Colonic mucosa (tissue), 4 donors: ENCODE data around the gene ALDH3A2. TPM values are rescaled to one million over a fixed set of nuclear protein-coding genes. Genes with fewer than 3 reads are reported as not detected.
A peak's percentile ranks its signal among the peaks of the same experiment; 100 is the strongest.

Experiments used
- DNase-seq: peaks from one replicate; pipeline ENCODE4 v3.0.0-alpha.2; 2020
- H3K27ac ChIP-seq: fragments of 200-600 bp; one replicate; pipeline ENCODE4 v1.8.0; 2021
- H3K27me3 ChIP-seq: fragments of 200-600 bp; one replicate; pipeline ENCODE4 v1.8.0; 2021
- H3K36me3 ChIP-seq: fragments of 200-600 bp; one replicate; pipeline ENCODE4 v1.8.0; 2021
- H3K4me1 ChIP-seq: fragments of 200-600 bp; one replicate; pipeline ENCODE4 v1.8.0; 2021; ENCODE audit warnings: mild to moderate bottlenecking
- H3K4me3 ChIP-seq: fragments of 200-600 bp; one replicate; pipeline ENCODE4 v1.8.0; 2021
- H3K9ac ChIP-seq, 2 donors: one replicate each; pipeline ENCODE4 v1.7.0; 2013; ENCODE audit warnings: control low read depth in 2 of 2, low read depth in 2 of 2, low read length in 2 of 2
- H3K9me3 ChIP-seq: fragments of 200-600 bp; one replicate; pipeline ENCODE4 v1.8.0; 2021
- CTCF ChIP-seq: fragments of 200-600 bp; IDR thresholded peaks from one replicate; pipeline ENCODE4 v1.8.0; 2022; ENCODE audit warnings: antibody characterized with exemption, mild to moderate bottlenecking
- intact Hi-C: fragments of 100-400 bp; cut with DNase I; formaldehyde crosslinking; loops from one replicate; pipeline ENCODE4 v1.14.1; 2022
- total RNA-seq, 2 donors: library from RNA; stranded (reverse); fragmentation: NEBNext Ultra II Directional in 1 of 2; extraction: Animal tissue kit (Norgen Biotek cat#: 25700) in 1 of 2; gene quantifications; one replicate each; pipeline ENCODE4 v1.2.1, GENCODE V29; 2021
- donor health status: healthy.
- donor health status: DM: no; HTN: no; CAD: no.
- donor health status: DM: no; HTN: no; CAD: no.

The ALDH3A2 gene
- total RNA-seq, 2 donors from 2014 or later, result 115 to 144 TPM

- no peak for DNase-seq
- H3K4me1 ChIP-seq, result peaks cover 13% of the 10 kb centered on the region
- no peak for TF ChIP-seq CTCF
- H3K27me3 ChIP-seq, result no peaks in the 10 kb centered on the region
- H3K9ac ChIP-seq, result no peak overlapping the region
- H3K4me3 ChIP-seq, result no peak overlapping the region
- no peaks in the 10 kb centered on the region for H3K9me3 ChIP-seq
- H3K36me3 ChIP-seq, result no peaks in the 10 kb centered on the region
- peak overlapping the region; percentile 14 for H3K27ac ChIP-seq
- intact Hi-C loops, result loop anchor here (10.0 kb wide), 1 partner anchor 104 kb away; no protein-coding TSS in a partner anchor
Observed at GRCh38 chr17:19650826-19651225, 2.3 kb downstream of the ALDH3A2 start.

GRCh38 chr17:19651451-19652238 lies 3.1 kb downstream of the ALDH3A2 start:
- H3K36me3 ChIP-seq, result no peaks in the 10 kb centered on the region
- no peaks in the 10 kb centered on the region for H3K9me3 ChIP-seq
- H3K27ac ChIP-seq, result peak overlapping the region; percentile 14
- peaks cover 13% of the 10 kb centered on the region for H3K4me1 ChIP-seq
- no peak for TF ChIP-seq CTCF
- H3K9ac ChIP-seq, result peak overlapping the region in 1 of 2 donors; percentile 48
- DNase-seq, result no peak
- no peaks in the 10 kb centered on the region for H3K27me3 ChIP-seq
- intact Hi-C loops, result loop anchor here (10.0 kb wide), 1 partner anchor 103 kb away; no protein-coding TSS in a partner anchor
- H3K4me3 ChIP-seq, result no peak overlapping the region

DNA sequence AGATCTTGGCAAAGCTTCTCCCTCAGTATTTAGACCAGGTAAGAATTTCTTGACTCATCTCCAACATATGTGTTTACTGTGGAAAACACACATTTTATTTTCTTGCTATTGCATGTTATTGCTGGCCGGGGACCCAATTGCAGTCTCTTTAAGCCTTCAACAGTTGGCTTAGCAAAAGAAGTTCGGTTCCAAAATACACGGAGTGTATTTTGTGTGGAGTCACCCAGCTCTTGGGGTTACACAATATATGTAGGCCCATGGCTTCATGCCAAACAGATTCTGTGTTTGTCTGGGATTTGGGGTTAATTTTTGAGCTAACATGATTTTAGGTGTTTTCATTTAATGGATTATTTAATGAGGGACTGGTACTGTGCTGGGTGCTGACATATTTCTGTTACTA lies 4.0 kb downstream of the ALDH3A2 start:
- Histone ChIP-seq H3K9me3 (no peaks in the 10 kb centered on the region), H3K9ac (no peak overlapping the region), H3K27ac (no peak overlapping the region), H3K4me1 (peaks cover 9% of the 10 kb centered on the region), H3K27me3 (no peaks in the 10 kb centered on the region), H3K36me3 (no peaks in the 10 kb centered on the region), H3K4me3 (no peak overlapping the region)
- TF ChIP-seq CTCF, result no peak
- DNase-seq, result no peak
- intact Hi-C loops, result loop anchor here (10.0 kb wide), 1 partner anchor 102 kb away; no protein-coding TSS in a partner anchor

GRCh38 chr17:19654342-19654886 lies 5.9 kb downstream of the ALDH3A2 start:
- Histone ChIP-seq H3K27me3 (no peaks in the 10 kb centered on the region), H3K27ac (no peak overlapping the region), H3K36me3 (no peaks in the 10 kb centered on the region), H3K9ac (no peak overlapping the region), H3K4me3 (no peak overlapping the region), H3K4me1 (peaks cover 5% of the 10 kb centered on the region), H3K9me3 (no peaks in the 10 kb centered on the region)
- intact Hi-C loops, result loop anchor here (10.0 kb wide), 1 partner anchor 100 kb away; no protein-coding TSS in a partner anchor
- DNase-seq, result no peak
- TF ChIP-seq CTCF, result no peak

DNA sequence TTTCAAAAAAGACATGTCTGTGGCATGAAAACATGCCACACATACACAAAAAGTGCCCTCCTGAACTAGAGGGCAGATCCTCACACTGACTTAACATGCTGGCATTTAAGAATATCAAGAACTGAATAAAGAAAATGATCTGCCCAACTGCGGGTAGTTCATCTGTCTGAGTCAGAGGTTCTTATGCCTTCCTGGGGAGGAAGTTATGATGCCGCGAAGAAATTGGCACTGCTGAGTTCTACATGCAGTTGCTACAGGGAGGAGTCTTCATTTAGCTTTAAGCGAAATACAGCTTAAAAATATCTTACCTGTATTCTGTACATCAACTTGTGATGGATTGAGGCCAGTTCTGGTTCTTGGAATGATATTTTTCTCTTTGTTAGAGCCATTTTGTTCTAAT lies 6.3 kb downstream of the ALDH3A2 start:
- intact Hi-C loops, result loop anchor here (10.0 kb wide), 1 partner anchor 100 kb away; no protein-coding TSS in a partner anchor
- H3K36me3 ChIP-seq, result no peaks in the 10 kb centered on the region

More for the DNA sequence above, 6.3 kb downstream of the ALDH3A2 start:
- Histone ChIP-seq H3K27ac (no peak overlapping the region), H3K9ac (no peak overlapping the region), H3K27me3 (no peaks in the 10 kb centered on the region), H3K9me3 (no peaks in the 10 kb centered on the region), H3K4me3 (no peak overlapping the region), H3K4me1 (peaks cover under 1% of the 10 kb centered on the region)
- no peak for TF ChIP-seq CTCF
- DNase-seq, result no peak
